Gastrocnemius medialis (tissue), 4 donors: Measurements from ENCODE around the gene SSBP3.

Source experiments
- POLR2A ChIP-seq, 2 donors: fragments of 450-650 bp; IDR thresholded peaks; one replicate each; pipeline ENCODE4 v1.6.1; 2017; ENCODE audit warnings: antibody characterized with exemption in 2 of 2, mild to moderate bottlenecking in 2 of 2, moderate library complexity in 2 of 2
- TF ChIP-seq, protein P1 (sequence below), 5 experiments: fragments of 450-650 bp in 3 of 5; fragments of 200-600 bp in 2 of 5; sonication (generic) in 2 of 5; IDR thresholded peaks in 4 of 5; conservative IDR thresholded peaks in 1 of 5; 1 replicate in 4 of 5; 2 replicates in 1 of 5; pipeline ENCODE4 v1.5.1; 2016 to 2019; ENCODE audit warnings: antibody characterized with exemption in 5 of 5, mild to moderate bottlenecking in 3 of 5, moderate library complexity in 3 of 5

DNA sequence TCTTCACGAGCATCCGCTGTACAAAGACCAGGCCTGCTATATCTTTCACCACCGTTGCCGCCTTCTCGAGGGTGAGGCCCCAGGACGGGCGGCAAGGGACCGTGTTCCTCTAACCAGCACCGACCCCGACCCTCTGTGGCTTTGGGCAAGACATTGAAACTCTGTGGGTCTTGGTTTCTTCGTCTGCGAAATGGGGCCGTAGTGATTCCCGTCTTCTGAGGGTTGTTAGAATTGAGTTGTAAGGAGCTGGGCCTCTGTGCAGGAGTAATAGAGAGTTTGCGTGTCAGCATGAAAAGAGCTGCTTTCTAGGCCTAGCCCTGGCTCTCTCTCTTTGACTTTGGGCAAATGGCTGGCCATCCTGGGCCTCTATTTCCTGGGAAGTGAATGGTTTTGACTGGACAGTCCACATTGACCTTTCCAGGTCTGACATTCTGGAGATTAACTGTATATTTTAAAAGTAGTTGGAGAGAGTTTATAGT, 205.6 kb downstream of the SSBP3 start:
- TF ChIP-seq, protein P1, sequence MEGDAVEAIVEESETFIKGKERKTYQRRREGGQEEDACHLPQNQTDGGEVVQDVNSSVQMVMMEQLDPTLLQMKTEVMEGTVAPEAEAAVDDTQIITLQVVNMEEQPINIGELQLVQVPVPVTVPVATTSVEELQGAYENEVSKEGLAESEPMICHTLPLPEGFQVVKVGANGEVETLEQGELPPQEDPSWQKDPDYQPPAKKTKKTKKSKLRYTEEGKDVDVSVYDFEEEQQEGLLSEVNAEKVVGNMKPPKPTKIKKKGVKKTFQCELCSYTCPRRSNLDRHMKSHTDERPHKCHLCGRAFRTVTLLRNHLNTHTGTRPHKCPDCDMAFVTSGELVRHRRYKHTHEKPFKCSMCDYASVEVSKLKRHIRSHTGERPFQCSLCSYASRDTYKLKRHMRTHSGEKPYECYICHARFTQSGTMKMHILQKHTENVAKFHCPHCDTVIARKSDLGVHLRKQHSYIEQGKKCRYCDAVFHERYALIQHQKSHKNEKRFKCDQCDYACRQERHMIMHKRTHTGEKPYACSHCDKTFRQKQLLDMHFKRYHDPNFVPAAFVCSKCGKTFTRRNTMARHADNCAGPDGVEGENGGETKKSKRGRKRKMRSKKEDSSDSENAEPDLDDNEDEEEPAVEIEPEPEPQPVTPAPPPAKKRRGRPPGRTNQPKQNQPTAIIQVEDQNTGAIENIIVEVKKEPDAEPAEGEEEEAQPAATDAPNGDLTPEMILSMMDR (IDR thresholded peaks at IDR 0.05 in 4 of 5, conservative IDR thresholded peaks at IDR 0.05 in 1 of 5) = no peak
- TF ChIP-seq POLR2A (IDR thresholded peaks at IDR 0.05) = no peak
